GM06990 (cell line): ENCODE measurements around the gene SEMA4C.

Source experiments
- DNase-seq: peaks from one replicate; pipeline ENCODE4 v3.0.0-alpha.2; 2011; ENCODE audit not compliant: insufficient read length; ENCODE audit errors: extremely low read depth
- H3K27me3 ChIP-seq: replicated peaks from 2 replicates; pipeline ENCODE4 v1.6.0; 2011; ENCODE audit warnings: low read length; ENCODE audit not compliant: control insufficient read depth, insufficient read depth
- H3K36me3 ChIP-seq: 2 replicates; pipeline ENCODE4 v1.5.1; 2011; ENCODE audit warnings: low read length; ENCODE audit not compliant: control insufficient read depth, insufficient read depth
- H3K4me3 ChIP-seq: replicated peaks from 2 replicates; pipeline ENCODE4 v1.5.1; 2011; ENCODE audit warnings: low read depth, mild to moderate bottlenecking, control low read depth, low read length
- CTCF ChIP-seq: IDR thresholded peaks from 2 replicates; pipeline ENCODE4 v1.5.1; 2011; ENCODE audit warnings: low read length, control low read depth, mild to moderate bottlenecking, inconsistent platforms; ENCODE audit not compliant: insufficient read depth, poor library complexity, severe bottlenecking

SEMA4C gene

GRCh38 chr2:96824079-96824870 is 45.6 kb downstream of the SEMA4C start:
- no peak overlapping the region for H3K4me3 ChIP-seq
- H3K27me3 ChIP-seq = no peaks in the 10 kb centered on the region
- no peak for DNase-seq
- H3K36me3 ChIP-seq = peaks cover 20% of the 10 kb centered on the region
- no peak for TF ChIP-seq CTCF

GRCh38 chr2:96823198-96823597 is 46.7 kb downstream of the SEMA4C start:
- H3K27me3 ChIP-seq = no peaks in the 10 kb centered on the region
- peaks cover 16% of the 10 kb centered on the region for H3K36me3 ChIP-seq
- no peak for DNase-seq
- no peak overlapping the region for H3K4me3 ChIP-seq
- TF ChIP-seq CTCF = no peak

GRCh38 chr2:96822786-96823185 is 47.1 kb downstream of the SEMA4C start:
- DNase-seq = no peak
- H3K4me3 ChIP-seq = no peak overlapping the region
- peaks cover 13% of the 10 kb centered on the region for H3K36me3 ChIP-seq
- no peaks in the 10 kb centered on the region for H3K27me3 ChIP-seq
- no peak for TF ChIP-seq CTCF

GRCh38 chr2:96821113-96821675 is 48.7 kb downstream of the SEMA4C start:
- no peak for TF ChIP-seq CTCF
- Histone ChIP-seq H3K27me3 (no peaks in the 10 kb centered on the region), H3K36me3 (peaks cover 8% of the 10 kb centered on the region; the same call in 1 of the 2 replicates), H3K4me3 (no peak overlapping the region)
- no peak for DNase-seq

GRCh38 chr2:96819876-96820511 is 49.9 kb downstream of the SEMA4C start:
- Histone ChIP-seq H3K36me3 (peaks cover 8% of the 10 kb centered on the region; the same call in 1 of the 2 replicates), H3K27me3 (no peaks in the 10 kb centered on the region), H3K4me3 (no peak overlapping the region)
- no peak for DNase-seq
- TF ChIP-seq CTCF = no peak
